ENCODE measurements around the gene ARHGAP26.

GRCh38 chr5:142926549-142926948 is 156.4 kb downstream of the ARHGAP26 start:
- TF ChIP-seq CTCF (IDR thresholded peaks at IDR 0.05; ENCODE audit: poor library complexity, severe bottlenecking): no peak
- no peak for TF ChIP-seq POLR2AphosphoS5 (IDR thresholded peaks at IDR 0.05)
- TF ChIP-seq EP300 (conservative IDR thresholded peaks at IDR 0.05; ENCODE audit: poor library complexity, severe bottlenecking): no peak
- TF ChIP-seq EZH2 (IDR thresholded peaks at IDR 0.05; ENCODE audit: borderline replicate concordance, insufficient read depth, low read length, poor library complexity, severe bottlenecking): no peak
- TF ChIP-seq REST (IDR thresholded peaks at IDR 0.05; ENCODE audit: borderline replicate concordance): no peak
- no peak for TF ChIP-seq SMC3 (conservative IDR thresholded peaks at IDR 0.05; ENCODE audit: poor library complexity)
- TF ChIP-seq RAD21 (conservative IDR thresholded peaks at IDR 0.05): no peak
- TF ChIP-seq TAF1 (IDR thresholded peaks at IDR 0.05; ENCODE audit: low read depth): no peak
